NCI-H1048 (cell line): Measurements from ENCODE around the gene ST8SIA2.

ENCODE experiments used
- DNase-seq: peaks from one replicate; lab custom pipeline; 2025; lab: John Stamatoyannopoulos, UW

ST8SIA2 gene, protein sequence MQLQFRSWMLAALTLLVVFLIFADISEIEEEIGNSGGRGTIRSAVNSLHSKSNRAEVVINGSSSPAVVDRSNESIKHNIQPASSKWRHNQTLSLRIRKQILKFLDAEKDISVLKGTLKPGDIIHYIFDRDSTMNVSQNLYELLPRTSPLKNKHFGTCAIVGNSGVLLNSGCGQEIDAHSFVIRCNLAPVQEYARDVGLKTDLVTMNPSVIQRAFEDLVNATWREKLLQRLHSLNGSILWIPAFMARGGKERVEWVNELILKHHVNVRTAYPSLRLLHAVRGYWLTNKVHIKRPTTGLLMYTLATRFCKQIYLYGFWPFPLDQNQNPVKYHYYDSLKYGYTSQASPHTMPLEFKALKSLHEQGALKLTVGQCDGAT

DNA sequence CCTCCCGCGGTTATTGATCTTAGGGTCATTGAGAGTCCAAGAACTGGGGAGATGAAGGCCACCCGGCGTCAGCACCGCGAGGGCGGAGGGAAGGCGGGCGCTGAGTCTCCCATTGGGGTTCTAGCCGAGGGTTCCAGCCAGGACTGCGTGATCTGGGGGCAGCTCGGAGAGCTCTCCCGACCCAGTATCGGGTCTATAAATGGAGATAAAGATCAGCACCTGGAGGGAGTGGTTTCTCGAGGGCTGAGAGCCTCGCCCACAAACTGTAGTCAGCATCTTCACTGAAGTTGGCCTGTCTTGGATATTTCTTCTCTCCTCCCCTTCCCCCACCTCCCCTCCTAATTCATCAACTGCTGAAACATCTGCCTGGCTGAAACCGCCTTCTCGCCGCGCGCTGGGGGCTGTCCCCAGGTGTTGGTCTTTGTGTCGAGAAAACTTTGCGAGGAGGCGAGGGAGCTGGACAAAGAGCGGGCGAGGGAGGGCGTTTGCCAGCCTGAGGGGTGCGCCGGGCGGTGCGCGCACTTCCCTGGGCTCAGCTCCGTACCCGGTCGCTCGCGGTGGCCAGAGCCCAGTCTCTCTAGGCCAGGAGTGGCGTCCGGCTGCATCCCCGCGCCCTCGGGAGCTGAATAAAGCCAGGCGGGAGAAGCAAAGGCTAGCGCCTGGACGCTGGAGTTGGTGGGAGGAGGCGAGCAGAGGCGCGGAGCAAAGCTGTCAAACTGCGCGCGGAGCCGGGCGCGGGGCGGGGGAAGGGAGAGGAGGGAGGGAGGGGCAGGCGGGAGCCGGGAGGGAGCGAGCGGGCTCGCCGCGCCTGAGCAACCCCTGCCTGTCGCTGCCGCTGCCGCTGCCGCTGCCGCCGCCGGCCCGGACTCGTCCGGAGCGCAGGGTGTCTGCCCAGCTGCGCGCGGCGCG lies at the start of gene ST8SIA2:
ST8SIA2 (plus strand) TSS at position 811 of the 909 bp plus-strand sequence. CDS start 184 bp downstream, outside the sequence.
- peak; percentile 14 for DNase-seq

DNA sequence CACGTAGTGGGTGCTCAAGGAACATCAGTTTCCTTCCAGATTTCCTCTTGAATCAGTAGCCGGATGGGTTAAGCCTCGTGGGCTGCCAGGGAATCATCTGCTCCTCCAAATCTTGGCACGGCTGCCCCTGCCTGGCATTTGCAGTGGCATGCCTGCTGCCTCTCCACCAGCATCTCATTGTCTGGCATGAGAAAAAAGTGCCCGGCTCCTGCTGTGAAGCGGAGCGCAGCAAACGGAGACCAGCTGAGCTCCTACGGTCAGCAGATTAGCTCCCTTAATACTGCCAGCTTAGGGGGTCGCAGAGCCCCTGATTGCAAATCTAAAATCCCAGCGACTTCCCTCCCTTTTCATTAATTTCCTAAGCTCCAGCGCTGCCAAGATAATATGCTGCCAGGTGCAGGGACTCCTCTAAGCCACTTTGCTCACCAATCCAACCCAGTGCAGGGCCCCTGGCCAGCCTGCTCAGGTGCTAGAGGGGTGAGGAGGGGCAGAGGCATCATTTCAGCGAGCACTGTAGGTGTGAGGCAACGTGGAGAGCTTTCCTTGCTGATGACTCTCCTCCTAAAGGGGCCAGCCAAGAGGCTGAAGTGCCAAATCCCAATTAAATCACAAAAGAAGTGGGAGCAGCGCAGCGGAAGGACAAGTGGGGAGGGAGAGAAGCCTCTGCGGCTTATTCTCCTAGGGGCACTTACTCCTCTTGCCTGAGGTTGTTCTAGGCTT lies 49.6 kb upstream of the ST8SIA2 start:
- DNase-seq, result no peak

DNA sequence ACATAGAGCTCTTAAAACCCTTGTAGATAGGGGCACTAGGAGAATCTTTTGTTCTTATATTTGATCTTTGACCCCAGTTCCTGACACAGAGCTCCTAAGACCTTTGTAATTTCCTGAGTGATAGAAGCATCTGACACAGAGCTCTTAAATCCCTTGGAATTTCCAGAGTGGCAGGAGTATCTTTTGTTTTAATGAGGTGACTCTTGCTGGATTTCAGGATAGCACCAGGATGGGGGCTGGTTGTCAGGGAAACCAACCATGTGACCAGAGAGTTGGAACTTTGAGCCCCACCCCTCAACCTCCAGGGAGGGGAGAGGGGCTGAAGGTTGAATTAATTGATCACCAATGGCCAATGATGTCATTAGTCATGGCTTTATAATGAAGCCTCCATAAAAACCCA lies 47.6 kb upstream of the ST8SIA2 start:
- DNase-seq, result no peak

DNA sequence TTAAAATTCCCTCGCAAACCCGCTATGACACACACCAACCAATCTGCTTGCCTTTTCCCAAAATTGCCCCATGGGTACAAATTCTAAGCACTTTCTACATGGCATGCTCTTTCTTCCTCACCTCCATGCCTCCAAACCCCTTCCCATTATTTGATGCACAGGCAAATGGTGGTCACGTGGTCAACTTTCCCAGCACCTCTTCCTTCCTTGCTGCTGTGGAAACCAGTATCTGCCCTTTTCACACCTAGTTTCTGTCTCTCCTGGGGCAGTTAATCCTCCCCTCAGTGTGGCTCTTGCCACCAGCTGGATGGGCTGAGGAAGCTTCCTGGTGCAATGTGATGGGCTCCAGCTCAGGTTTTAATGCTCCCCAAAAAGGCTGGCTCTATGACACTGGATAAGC lies 38.4 kb upstream of the ST8SIA2 start:
- DNase-seq, result no peak

DNA sequence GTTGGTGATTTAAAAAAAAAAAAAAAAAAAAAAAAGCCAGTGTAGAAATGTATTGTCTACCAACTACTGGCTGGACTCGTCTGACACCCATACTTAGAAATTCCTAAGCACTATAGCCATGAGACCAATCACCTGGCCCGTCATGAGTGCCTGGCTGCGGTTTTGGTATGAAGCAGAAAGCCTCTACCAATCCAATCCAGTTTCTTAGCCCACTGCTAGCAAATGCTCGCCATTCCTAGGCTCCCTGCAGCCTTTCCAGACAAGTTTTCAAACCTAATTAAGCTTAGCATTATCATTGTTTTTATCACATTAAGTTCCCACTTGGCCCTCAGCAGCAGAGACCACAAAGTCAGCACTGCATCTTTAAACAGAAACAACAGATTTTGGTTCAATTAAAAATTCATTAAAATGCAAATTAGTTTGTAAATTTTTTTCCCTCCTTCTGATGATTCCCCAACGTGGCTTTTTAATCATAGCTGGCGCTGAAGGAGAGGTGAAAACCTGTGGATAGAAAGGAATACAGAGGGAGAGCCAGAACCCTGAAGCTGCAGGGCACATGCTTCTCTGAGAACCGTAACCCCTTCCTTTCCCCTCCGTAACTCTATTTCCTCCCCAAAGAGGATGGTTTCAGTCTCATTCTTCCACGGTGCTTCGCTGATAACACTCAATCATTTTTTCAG lies 32.2 kb upstream of the ST8SIA2 start:
- DNase-seq, result no peak

DNA sequence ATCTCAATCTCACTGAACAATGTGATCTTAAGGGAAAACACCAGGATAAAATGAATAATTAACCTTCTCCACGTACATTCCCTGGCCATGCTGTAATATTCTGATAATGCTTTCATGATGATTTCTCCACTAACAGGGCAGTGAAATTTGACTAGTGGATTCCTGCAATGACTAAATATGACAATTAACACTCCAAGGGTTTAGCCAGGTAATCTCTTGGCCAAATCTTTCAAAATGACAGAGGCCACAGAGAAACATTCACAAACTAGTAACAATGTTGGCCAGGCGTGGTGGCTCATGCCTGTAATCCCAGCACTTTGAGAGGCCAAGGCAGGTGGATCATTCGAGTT lies 31.7 kb upstream of the ST8SIA2 start:
- no peak for DNase-seq

DNA sequence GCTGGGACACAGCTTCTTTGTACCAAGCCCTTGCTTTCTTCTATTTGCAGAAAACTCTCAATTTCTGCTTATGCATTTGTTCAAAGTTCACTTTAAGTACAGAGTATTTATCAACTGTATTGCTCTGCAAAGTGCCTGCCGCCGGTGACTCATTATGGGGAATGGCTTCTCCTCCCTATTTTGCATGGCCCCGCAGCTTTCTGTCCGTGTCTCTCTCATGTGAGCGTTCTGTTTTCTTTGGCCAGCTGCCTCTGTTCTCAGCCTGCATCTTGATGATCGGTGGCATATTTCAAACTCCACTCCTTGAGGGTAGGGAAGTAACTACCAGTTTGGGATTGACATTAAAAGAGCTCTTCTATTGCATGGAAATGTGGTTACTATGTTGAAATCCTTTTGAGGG lies 28.6 kb upstream of the ST8SIA2 start:
- no peak for DNase-seq

DNA sequence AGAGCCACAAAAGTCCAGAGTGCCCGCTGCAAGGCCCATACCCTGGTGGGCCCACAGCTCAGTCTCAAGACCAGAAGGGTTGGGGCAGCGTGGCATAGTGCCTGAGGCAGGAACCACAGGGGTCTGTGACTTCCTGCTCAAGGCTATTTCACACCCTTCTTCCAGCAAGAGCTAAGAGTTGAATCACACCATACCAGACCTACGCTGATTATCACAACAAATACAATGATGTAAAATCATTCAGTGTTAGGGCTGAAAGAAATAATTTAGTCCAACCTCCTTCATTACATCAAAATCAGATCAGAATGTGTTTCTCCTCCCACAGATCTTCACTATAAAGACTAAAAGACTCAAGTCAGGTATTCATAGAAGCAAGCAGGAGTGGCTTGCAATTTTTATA lies 27.8 kb upstream of the ST8SIA2 start:
- DNase-seq, result no peak

DNA sequence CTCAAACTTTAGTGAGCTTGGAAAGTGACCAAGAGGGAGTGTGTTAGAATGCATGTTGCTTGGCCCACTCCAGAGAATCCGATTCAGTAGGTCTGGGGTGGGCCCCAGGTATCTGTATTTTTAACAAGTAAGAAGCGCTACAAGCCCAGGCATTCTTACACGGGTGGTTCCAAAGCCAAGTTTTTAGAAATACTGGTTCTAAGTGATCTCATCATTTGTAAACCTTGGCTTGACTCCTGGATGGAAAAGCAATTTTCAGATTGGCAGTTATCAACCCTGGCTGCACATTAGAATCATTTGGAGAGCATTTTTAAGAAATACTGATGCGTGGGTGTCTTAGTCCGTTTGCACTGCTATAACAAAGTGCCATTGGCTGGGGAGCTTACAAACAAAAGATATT lies 27.3 kb upstream of the ST8SIA2 start:
- DNase-seq, result no peak

DNA sequence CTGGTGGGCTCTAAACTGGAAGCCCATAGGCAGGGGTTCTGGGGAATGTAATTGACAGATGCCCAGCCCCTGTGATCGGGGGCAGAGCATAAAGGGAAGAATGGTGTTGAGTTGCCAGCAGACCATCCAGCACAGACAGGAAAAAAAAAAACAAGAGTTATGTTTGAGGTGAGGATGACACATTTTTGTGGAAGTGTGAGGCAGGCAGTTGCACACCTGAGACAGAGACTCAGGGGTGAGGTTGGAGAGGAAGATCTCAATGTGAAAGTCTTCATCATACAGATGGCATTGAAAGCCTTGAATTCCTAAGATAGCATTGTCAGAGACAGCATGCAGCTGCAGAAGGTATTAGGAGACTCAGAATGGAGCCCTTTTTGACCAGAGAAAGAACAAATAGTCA lies 18.6 kb upstream of the ST8SIA2 start:
- no peak for DNase-seq

DNA sequence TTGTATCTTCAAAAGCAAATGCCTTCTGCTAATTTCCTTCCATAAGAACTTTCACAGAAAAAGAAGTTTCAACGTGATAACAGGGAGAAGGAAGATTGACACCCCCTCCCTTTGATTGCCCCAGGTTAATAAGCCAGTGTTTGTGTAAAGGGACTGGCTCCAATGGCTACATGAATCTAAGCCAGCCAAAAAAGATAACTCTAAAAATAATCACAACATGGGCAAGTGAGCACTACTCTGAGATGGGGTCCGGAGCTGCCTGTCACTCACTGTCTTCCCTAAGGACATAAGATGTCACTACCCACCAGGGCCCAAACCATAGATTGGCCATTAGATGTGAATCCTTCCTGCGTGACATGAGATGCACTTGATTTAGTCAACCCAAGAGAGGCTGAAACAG lies 17.6 kb upstream of the ST8SIA2 start:
- no peak for DNase-seq

DNA sequence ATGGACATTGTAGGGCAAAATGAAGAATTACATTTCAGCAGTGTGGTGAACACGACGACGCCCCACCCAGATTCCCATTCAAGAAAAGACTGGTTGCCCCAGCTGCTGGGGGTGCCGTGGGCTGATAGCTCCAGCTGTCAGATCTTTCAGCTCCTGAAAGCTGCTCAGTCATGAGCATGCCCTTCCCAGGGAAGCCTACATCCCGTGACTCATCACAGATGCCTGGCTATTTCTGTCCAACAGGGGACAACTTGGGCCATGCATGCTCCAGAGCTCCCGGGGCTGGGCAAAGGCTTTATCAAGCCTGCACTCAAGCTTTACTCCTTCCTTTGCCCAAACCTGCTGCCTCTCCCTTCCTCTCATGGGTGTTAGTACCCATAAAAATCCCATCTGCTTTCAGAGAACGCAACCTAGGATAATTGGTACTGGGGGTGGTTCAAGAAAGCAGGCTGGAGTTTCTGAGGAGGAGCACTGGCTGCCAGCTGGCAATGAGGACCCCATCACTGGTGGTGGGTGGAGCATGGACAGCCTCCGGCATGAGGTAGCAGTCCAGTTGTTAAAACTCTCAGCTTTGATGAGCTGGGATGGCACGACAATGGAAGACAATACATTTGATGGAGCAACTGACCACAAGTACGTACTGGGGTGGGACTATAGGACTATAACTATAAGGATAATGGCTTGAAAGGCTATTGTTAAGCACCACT lies 16.4 kb upstream of the ST8SIA2 start:
- no peak for DNase-seq

DNA sequence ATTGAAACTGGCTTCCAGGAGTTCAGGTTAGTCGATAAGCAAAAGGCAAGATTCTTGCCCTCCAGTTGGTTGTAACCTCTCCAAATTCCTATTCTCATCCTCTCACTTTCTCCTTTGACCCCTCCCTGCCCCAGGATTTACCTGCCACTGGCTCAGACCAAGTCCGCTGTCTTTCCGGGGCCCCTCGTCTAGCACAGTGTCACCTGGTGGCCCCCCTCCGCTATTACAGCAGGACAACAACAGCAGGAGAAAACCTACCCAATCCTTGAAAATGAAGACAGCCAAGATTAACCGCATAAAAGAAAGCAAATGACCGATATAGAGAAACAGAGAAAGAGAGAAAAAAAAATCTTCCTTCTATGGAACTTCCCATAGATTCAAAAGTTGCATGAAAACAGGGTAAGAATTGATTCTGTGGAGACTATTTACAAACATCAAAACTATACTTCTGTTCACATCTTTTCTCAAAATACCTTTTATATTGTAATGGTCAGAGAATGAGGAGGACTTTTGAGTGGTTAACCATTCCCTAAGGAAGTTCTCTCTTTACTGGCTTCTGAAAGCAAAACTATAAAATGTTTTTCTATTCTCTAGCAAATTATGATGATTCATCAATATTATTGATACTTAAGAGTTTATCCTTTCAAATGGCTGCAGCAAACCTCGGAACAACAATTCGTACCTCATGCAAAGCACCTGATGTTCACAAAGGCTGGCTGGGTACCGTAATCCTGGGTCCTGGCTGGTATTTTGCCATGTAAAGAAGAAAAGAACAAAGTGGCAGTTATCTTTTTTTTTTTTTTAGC lies 10.0 kb upstream of the ST8SIA2 start:
- no peak for DNase-seq

DNA sequence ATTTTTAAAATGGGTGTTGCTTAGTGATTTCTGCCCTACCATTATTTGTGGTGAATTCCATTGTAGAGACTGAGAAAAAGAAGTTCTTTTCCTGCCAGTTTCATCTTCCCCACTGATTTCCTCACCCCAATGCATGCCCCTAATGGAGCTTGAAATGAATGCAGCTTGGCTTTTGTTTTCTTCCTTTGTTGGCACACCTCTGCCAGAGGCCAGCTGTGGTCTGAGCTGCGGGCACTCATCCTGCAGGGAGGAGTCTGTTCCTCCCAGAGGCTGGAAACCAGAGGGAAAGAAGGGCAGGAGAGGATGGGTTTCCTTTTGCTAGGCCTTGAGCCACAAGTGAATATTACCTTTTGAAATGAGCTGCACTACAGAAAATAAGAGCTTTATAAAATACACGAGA lies 9.3 kb upstream of the ST8SIA2 start:
- DNase-seq, result no peak

DNA sequence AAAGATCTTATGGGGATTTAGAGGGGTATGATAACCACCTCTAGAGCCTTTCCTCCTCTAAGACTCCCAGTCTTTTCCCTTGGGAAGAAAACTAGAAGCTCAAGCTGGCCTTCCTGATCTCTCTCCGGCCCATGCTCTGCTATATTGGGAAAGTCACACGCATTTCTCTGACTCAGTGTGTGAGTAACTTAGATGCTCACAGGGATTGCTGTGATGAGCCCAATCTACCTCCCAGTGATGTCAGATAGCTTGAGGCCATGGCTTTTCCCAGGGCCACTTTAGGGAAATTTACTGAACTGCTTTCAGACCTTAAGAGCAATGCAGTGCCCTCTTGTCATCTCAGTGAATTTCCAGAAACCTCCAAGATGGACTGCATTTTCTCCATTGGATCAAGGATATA lies 8.6 kb upstream of the ST8SIA2 start:
- DNase-seq, result no peak

DNA sequence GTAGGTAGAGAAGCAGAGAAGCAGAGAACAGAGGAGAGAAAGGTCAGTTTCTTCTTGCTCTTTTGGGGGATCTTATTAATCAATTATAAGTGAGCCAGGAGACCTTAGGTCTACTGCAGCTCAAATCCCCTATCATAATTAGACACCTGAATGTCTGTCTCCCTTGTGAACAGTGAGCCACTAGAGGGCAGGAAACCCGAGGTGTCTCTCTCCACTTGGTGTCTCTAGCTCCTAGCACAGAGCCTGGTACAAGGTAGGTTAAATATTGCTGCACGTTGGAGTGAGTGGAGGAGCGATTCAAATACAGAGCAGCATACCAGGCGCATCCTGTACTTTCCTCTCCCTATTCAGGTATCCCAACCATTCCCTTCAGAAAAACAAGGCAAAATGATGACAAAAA lies 2.0 kb upstream of the ST8SIA2 start:
- DNase-seq, result no peak

DNA sequence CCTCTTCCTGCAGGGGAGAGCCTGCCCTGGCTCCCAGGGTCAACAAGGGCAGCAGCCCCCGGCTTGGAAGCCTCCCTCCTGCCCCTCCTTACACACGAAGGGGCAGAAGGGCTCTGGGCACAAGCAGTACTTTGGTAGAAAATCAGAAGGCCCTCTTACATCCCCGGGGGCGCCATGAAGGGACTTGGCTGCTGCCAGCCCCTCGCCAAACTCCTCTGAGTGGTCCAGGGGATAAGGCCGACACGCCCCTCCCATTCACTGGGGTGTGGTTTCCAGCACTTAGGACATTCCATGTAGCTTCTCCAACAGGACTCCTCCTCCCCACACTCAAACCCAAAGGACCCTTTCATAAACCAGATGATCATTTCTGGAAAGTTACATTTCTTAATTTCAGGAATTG lies 1.2 kb upstream of the ST8SIA2 start:
- no peak for DNase-seq

DNA sequence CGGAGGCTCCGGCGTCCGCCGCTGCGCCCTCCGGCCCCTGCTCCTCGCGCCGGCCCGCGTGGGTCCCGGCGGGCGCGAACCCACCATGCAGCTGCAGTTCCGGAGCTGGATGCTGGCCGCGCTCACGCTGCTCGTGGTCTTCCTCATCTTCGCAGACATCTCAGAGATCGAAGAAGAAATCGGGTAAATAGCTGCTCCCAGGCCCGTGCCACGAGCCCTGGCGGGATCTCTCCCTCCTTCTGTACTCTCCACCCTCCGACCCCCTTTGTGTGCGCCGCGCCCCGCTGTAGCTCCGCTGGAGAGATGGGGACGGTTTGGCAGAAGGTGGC lies 263 bp downstream of the ST8SIA2 start:
- no peak for DNase-seq

DNA sequence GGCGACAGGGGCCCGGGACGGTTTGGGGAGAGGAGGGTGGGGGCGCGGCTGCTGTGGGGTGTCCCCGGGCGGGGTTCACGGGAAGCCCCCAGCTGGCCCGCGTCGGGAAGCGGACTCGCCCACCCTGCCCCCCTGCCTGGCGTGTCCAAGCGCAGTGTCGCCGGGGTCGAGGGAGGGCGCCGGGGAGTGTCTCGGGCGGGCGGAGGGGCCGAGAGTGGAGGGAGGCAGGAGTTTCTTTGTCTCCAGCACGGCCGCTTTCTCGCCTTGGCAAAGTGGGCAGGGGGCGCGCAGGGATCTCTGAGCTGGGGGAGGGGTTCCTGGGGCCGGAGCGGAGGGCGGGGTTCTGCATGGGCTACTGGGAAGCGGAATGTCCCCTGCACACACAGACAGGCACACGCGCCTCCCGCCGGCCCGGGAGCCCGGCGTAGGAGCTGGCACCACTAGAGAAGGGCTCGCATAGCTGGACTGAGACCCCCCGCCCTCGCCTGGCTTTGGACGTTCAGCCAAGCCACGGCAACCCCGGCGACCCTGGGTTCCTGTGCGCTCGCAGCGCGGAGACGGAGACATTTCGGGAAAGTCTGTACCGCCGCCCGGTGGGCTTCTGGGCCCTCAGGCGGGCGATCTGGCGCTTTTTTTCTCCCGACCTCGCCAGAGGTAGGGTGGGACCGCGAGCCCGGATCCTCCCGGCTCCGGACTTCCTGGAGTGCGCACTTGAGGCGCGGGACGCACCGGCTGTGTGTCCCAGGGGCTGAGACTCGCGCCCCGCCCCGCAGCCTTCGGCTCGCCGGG lies 822 bp downstream of the ST8SIA2 start:
- DNase-seq, result no peak

DNA sequence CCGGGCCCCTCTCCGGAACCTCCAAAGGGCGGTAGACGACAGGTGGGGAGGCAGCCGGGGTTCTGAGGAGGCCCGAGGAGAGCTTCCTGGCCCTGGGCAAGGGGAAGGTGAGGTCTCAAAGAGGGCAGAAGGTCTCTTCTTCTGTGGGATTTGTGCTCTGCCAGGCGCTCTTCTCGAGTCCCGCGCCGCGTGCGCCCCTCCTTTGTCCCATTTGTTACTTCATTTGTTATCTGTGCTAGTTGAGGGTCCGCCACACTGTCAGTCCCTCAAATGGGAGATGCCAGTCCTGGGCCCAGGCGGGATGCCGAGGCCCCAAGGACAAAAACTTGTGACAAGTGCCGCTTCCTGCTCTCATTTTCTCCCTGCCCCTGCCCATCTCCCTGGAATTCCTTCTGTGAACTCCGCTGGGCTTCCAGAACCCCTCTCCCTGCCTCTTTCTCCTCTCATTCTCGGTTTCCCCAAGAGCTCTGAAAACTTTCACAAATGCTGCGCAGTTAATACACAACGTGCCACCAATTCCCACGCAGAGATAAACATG lies 1.5 kb downstream of the ST8SIA2 start:
- no peak for DNase-seq
